DND-41 (cell line): ENCODE data around the gene IGF2.

Experiments used
- CTCF ChIP-seq: IDR thresholded peaks from 2 replicates; pipeline ENCODE4 v1.5.1; 2012; ENCODE audit warnings: borderline replicate concordance, low read length, moderate library complexity, mild to moderate bottlenecking; ENCODE audit not compliant: poor library complexity, severe bottlenecking; ENCODE audit errors: extremely low read depth
- EZH2 ChIP-seq: IDR thresholded peaks from 3 replicates; pipeline ENCODE4 v1.6.1; 2012; ENCODE audit warnings: borderline replicate concordance, low read depth, mild to moderate bottlenecking, moderate library complexity, low read length, inconsistent platforms; ENCODE audit not compliant: severe bottlenecking

GRCh38 chr11:2173761-2174160, 34.6 kb upstream of the IGF2 start:
- TF ChIP-seq EZH2 (no peak), CTCF (no peak)
